ENCODE measurements around the gene PHACTR1. TPM values are rescaled to one million over a fixed set of nuclear protein-coding genes. Genes with fewer than 3 reads are reported as not detected.

Gene PHACTR1
- total and polyA plus RNA-seq, 9 of the 15 experiments (the other 6 are each of a cell fraction or from before 2014, with no cell fraction given), result 11.5 to 32.6 (median 22.0) TPM

- no peak for TF ChIP-seq XRCC3 (IDR thresholded peaks at IDR 0.05)
- no peak; the same call in 1 of the 2 replicates for TF ChIP-seq ZKSCAN1 (IDR thresholded peaks at IDR 0.05; ENCODE audit: low read depth, low read length)
- no peak for TF ChIP-seq EWSR1 (IDR thresholded peaks at IDR 0.05; ENCODE audit: borderline replicate concordance, low read depth, partially characterized antibody)
- 0 out of 4 replicates have a peak, but pooled peaks of 1 of the 2 experiments have one; percentile 34 for TF ChIP-seq NONO (IDR thresholded peaks at IDR 0.05; ENCODE audit: low read depth in 2 of 2, low read length in 1 of 2)
- peak; percentile 63 for TF ChIP-seq NFIC (IDR thresholded peaks at IDR 0.05)
- no peak for TF ChIP-seq SNAPC5 (CRISPR knock-in tag; IDR thresholded peaks at IDR 0.05)
- TF ChIP-seq CBX3 (IDR thresholded peaks at IDR 0.05; ENCODE audit: borderline replicate concordance in 1 of 2, low read length in 2 of 2), result peak in 1 of 2 experiments; percentile 78; a peak in 2 of 3 replicates
- TF ChIP-seq ZNF280B (CRISPR knock-in tag; IDR thresholded peaks at IDR 0.05), result no peak
- TF ChIP-seq DPF2 (IDR thresholded peaks at IDR 0.05), result no peak
- no peak for TF ChIP-seq COPS2 (conservative IDR thresholded peaks at IDR 0.05)
- no peak for TF ChIP-seq CBFB (CRISPR knock-in tag; IDR thresholded peaks at IDR 0.05)
- TF ChIP-seq ZFP1 (CRISPR knock-in tag; IDR thresholded peaks at IDR 0.05), result no peak
- TF ChIP-seq ZNF197 (CRISPR knock-in tag; IDR thresholded peaks at IDR 0.05; ENCODE audit: low read depth), result no peak
- no peak for TF ChIP-seq ZNF785 (CRISPR knock-in tag; IDR thresholded peaks at IDR 0.05)
- TF ChIP-seq ETV6 (IDR thresholded peaks at IDR 0.05; ENCODE audit: borderline replicate concordance in 1 of 2, low read depth in 2 of 2, low read length in 1 of 2), result no peak
- no peak for TF ChIP-seq ETV6 (CRISPR knock-in tag; IDR thresholded peaks at IDR 0.05; ENCODE audit: borderline replicate concordance)
- no peak for TF ChIP-seq ZNF445 (CRISPR knock-in tag; IDR thresholded peaks at IDR 0.05; ENCODE audit: low read depth)
- no peak for TF ChIP-seq ARNT (IDR thresholded peaks at IDR 0.05)
- TF ChIP-seq CTCF (IDR thresholded peaks at IDR 0.05 in 2 of 3, conservative IDR thresholded peaks at IDR 0.05 in 1 of 3; ENCODE audit: insufficient read depth in 2 of 3, low read depth in 1 of 3, low read length in 3 of 3), result peak; percentile 15 to 37 (median 31); a peak in 3 of 6 replicates
- TF ChIP-seq TSC22D4 (tag; IDR thresholded peaks at IDR 0.05), result no peak
- TF ChIP-seq TOE1 (IDR thresholded peaks at IDR 0.05; ENCODE audit: borderline replicate concordance), result peak; percentile 57; the same call in 1 of the 2 replicates
- 0 out of 2 replicates have a peak, but pooled peaks have one; percentile 68 for TF ChIP-seq TOE1 (CRISPR knock-in tag; IDR thresholded peaks at IDR 0.05; ENCODE audit: borderline replicate concordance, low read depth)
- TF ChIP-seq POLR3G (IDR thresholded peaks at IDR 0.05; ENCODE audit: extremely low read depth, insufficient read length, insufficient replicate concordance), result no peak
- TF ChIP-seq TEAD1 (CRISPR knock-in tag; IDR thresholded peaks at IDR 0.05), result no peak; a peak in 1 of 4 replicates
- TF ChIP-seq SMC3 (conservative IDR thresholded peaks at IDR 0.05; ENCODE audit: insufficient read depth, low read depth, low read length), result no peak
Observed at GRCh38 chr6:13328076-13328874, 611.7 kb downstream of the PHACTR1 start, which contains the start of gene TBC1D7 (continued).
